Skeletal muscle cell (primary cell): ENCODE data around the gene UBA1.

ENCODE experiments used
- DNase-seq: peaks from one replicate; pipeline ENCODE4 v3.0.0-alpha.2; 2010; ENCODE audit warnings: low read depth
- H3K4me3 ChIP-seq: 2 replicates; pipeline ENCODE4 v1.5.1; 2011; ENCODE audit warnings: low read depth, mild to moderate bottlenecking, control low read depth, low read length, moderate library complexity

The UBA1 gene

DNA sequence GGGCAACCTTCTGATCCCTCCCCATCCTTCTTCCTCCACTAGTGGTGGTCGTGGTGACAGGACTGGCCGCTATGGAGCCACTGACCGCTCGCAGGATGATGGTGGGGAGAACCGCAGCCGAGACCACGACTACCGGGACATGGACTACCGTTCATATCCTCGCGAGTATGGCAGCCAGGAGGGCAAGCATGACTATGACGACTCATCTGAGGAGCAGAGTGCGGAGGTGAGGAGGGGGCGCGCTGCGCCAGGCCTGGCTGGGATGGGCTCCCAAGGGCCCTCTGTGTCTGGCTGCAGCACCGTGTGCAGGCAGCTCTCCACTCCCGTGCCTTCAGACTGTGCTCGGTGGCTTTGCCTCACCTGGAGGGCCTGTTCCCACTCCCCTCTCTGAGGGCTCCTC lies 24.4 kb upstream of the UBA1 start:
- no peak for DNase-seq
- H3K4me3 ChIP-seq: no peak overlapping the region

DNA sequence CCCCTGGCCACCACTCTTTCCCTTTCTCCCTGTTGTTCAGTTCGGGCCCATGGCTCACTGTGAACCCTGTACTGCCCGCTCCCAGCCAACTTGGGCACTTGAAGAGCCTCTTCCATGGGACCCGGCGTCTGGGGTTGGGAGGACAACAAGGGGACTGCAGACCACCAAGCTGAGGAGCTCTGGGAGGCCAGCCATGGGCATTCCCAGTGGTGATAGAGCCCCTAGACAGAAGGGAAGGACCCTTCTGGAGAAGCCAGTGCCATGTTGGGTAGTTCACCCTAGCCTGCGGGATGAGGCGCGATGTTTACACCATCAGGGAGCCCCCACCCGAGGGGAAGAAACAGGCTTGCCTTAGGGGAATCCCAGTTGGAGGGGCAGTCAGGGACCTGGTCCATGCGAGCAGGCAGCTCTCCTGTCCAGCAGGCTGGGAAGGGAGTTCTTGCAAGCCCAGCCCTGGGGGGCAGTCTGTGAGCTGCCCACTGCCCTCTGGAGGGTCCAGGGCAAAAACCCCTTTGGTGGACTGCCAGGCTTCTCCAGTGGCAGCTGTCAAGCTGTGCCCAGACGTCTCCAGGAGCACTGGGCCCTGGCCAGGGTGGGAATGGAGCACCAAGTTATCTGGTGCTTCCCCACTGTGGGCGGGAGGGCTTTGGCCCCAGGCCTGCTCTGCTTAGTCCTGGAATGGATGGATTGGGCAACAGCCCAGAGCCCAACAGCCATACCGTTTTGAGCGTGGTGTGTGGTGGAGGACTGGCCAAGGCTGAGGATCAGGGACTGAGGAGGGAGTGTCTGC lies 23.7 kb upstream of the UBA1 start:
- H3K4me3 ChIP-seq: no peak overlapping the region
- peak; percentile 22 for DNase-seq

DNA sequence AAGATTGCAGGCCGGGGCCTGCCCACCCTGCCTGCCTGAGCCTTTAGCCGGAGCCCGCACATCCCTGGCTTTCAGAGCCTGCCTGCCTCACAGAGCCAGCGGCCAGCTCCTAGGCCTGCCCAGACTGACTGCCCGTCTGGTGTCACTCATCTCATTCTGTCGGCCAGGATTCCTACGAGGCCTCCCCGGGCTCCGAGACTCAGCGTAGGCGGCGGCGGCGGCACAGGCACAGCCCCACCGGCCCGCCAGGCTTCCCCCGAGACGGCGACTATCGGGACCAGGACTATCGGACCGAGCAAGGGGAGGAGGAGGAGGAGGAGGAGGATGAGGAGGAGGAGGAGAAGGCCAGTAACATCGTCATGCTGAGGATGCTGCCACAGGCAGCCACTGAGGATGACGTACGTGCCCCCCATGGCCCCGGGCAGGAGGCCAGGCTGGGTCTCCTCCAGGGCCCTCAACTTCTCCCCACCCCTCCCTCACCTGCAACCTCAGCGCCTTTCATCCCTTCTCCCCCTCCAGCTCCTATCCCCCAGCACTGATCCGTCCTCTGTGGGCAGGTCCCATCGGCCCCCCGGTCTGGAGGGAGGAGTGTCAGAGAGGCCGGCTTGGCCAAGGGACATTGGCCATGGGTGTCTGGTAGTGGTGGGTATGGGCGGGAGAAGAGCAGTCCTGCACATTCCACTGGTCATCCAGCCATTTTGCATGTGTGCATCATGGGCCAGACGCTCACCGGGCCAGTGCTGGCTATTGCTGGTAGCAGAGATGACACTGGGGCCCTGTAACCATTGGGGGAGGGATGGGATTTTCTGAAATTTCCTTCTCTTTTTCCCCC lies 22.6 kb upstream of the UBA1 start:
- no peak for DNase-seq
- no peak overlapping the region for H3K4me3 ChIP-seq

DNA sequence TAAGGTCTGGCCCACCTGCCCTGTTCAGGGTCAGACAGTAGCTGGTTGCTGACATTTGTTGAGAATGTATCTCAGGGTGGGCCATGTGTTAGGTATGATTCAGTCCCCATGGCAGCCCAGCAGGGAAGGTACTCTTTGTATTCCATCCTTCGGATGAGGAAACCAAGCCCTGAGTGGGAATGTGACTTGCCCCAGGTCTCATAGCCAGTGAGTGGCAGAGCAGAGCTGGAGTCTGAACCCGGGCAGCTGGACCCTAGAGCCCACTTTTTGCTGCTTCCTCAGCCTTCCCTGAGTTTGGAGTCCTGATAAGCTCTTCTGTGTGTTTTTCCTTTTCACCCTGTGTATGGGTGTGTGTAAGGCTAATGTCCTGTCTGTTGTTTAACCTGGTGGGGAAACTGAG lies 21.6 kb upstream of the UBA1 start:
- no peak overlapping the region for H3K4me3 ChIP-seq
- no peak for DNase-seq

DNA sequence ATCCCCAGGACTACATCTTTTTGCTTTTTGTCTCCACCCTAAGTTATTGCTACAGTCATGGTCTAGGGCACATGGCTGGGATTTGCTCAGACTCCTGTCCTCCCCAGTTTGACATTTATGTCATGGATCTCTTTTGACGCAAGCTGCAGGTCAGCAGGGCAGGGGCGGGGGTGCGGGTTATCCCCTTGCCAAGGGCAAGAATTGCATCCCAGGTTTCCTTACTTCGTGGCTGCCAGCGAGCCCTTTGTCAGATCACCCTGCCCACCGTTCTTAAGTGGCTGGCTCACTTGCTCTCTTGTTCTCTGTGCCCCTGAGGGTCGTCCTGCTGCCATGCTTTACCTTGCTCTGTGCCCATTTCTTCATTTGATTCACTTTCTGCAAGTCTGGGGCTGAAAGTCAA lies 21.1 kb upstream of the UBA1 start:
- DNase-seq: no peak
- H3K4me3 ChIP-seq: no peak overlapping the region

DNA sequence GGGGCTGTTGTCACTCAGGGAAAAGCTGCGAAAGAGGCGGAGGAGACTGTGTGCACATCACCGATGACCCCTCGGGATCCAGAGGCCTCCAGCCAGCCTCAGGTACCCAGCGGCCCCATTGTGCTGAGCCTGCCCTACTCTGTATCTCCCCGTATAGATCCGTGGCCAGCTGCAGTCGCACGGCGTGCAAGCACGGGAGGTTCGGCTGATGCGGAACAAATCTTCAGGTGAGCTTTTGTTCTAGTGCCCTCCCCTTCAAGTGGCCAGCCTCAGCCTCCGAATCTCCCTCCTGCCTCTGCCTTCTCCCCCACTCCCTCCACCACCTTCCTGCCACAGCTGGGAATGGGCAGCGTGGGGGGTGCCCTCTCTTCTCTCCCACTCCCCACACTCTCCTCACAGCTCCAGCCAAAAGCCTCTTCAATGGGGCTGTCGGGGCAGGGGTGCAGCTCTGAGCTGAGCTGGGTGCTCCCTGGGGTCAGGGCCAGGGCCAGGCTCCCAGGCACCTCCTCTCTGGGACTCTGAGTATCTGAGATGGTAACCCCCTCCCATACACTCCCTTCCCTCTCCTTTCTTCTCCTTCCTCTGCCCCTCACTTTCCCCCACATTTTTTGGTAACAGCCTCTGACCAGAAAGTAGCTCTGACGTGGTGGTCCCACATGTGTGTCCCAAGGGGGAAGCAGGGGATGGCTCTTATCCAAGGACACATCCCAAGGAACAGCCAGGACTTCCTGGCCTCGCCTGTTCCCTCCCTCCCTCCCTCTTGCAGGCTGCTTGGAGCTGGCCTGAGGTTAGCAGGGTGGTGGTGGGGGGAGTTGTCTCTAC lies 20.4 kb upstream of the UBA1 start:
- no peak overlapping the region for H3K4me3 ChIP-seq

DNA sequence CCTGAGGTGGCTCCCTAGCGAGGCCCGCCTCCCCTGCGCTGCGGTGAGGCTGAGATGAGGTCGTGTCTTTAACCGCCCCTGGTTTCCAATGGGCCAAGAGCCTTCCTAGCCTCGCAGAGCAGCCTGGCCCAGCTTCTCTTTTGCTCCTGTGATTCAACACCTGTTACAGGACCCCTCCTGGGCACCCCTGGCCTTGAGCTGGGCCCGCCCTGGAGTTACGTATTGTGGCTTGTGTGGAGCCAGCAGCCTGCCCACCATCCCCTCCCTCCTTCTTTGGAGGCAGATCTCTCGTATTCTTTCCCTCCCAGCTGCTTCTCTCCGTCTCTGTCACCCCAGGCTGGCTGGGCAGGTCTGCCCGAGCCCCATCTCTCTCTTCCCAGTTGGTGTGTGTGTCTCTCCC lies 19.3 kb upstream of the UBA1 start:
- DNase-seq: no peak
- no peak overlapping the region for H3K4me3 ChIP-seq

More for the DNA sequence above, 20.4 kb upstream of the UBA1 start:
- no peak for DNase-seq

DNA sequence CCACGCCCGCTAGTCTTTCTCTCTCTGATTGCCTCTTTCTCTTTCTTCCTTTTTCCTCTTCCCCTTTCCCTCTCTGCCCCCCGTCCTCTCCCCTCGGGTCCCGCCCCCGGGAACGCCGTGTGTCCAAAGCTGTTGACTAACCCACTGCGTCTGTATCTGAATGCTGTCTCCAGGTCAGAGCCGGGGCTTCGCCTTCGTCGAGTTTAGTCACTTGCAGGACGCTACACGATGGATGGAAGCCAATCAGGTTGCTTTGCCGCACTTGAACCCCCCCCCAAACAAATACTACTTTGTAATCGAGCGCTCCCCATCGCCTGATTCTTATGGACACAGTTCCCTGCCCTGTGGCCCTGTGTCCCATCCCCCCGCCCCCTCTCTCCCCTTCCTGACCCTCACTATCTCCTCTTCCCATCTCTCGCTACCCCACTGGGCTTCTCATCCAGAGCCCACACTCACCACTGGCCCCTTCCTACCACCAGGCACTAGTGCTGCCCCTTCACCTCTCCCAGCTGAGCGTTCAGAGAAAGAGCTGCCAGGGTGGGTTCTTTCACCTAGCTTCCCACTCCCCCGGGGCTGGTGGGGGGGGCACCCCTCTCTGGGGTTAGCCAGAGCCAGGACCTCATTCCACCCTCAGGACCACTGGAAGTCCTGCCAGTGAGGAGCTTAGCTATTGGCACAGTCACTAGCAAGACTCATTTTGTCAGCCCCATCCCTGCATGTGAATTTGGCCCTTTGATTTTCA lies 18.6 kb upstream of the UBA1 start:
- no peak overlapping the region for H3K4me3 ChIP-seq
- DNase-seq: no peak

DNA sequence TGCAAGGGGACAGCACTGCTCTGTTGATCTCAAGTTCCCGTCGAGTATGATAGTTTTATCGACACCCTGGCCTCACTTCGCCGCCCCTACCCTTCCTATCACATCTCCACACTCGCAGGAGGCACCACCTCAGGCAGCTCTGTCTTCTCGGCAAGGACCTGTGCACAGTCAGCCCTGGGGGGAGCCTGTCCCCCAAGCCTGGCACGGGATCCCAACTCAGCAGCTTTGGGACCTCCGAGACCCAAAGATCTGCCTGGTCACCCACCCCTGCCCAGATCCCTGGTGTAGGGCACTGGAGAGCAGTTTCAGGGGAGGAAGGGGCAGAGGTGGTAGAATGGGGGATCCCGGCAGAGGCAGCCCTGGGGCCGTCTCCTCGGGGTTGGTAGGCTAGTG lies 18.0 kb upstream of the UBA1 start:
- H3K4me3 ChIP-seq: no peak overlapping the region

DNA sequence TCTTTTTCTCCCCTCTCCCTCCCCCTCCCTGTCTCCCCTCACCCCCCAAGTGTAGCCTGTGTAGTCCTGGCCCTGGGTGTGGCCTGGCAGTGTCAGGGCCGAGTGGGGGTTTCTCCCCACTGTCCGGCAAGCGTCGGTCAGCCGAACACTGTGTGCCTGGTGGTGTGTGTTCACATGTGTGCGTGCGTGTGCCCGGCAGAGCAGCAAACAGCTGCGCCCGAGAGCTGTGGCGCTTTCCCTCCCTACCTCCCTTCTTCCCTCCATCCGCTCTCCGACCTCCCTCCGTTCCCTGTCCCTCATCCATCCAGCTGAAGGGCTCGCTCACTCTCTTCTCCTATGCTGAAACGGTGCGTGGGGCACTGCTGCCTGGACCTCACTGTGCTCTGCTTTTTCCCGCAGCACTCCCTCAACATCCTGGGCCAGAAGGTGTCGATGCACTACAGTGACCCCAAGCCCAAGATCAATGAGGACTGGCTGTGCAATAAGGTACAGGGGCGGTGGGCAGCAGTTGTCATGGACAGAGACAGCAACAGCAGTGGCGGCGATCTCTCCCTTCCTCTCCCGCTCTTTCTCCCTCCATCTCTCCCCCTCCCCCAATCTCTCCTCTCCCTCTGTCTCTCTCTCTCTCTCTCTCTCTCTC lies 17.4 kb upstream of the UBA1 start:
- DNase-seq: no peak
- no peak overlapping the region for H3K4me3 ChIP-seq

More for the DNA sequence above, 18.0 kb upstream of the UBA1 start:
- DNase-seq: no peak

DNA sequence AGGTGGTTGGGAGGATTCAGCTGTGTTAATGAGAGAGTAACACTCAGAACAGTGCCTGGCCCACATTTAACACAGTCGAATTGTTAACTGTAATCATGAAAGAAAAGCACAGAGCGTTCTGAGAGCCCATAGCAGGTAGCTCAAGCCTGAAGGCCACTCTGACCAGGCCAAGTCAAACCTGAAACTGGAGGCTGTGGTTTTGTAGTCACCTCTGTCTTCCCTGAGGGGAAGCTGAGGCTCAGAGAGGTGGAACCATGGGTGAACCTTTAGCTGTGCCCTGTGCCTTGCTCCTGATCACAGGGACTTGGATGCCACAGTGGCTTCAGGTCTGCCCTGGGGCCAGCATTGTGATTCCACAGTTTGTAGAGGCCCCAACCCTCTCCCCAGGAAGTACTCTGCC lies 16.6 kb upstream of the UBA1 start:
- no peak for DNase-seq
- H3K4me3 ChIP-seq: no peak overlapping the region

DNA sequence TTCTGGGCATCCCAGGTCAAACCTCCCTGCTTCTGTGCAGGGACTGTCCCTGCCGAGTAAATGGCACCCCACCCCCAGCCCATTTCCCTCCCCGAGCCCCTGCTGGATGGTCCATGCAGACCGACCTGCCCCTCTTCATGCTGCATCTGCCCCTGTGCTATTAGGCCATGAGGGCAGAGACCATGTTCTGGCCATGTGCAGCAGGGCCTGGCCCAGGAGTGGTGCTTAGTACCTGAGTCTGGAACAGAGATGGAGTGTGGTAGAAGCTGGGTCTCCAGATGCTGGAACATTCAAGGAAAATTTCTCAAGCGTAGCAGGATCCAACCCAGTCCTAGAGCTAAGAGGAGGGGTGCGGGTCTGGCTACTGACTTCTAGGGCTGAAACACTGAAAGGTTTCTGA lies 15.3 kb upstream of the UBA1 start:
- no peak overlapping the region for H3K4me3 ChIP-seq
- no peak for DNase-seq

DNA sequence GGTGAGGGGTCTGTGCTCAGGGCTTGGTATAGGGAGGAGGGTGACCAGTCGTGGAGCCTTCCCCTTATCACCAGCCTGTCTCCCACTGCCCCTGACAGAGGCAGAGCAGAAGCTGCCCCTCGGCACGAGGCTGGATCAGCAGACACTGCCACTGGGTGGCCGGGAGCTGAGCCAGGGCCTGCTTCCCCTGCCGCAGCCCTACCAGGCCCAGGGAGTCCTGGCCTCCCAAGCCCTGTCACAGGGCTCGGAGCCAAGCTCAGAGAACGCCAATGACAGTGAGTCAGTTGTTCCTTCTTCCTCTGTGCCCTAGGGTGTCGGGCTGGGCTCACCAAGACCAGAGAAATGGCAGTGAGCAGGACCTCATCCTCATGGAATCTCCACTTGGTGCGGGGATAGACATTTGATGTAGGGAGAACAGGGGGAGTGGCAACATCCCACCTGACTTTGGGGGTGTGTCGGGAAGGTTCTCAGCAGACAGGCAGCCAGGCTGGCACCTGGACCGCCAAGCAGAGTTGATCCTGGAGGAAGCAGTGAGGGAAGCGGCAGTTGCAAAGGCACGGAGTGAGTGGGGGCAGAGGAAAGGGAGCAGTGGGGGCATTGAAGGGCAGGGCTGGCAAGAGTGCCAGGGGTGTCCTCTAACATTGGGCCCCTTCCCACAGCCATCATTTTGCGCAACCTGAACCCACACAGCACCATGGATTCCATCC lies 14.3 kb upstream of the UBA1 start:
- no peak overlapping the region for H3K4me3 ChIP-seq
- DNase-seq: no peak

DNA sequence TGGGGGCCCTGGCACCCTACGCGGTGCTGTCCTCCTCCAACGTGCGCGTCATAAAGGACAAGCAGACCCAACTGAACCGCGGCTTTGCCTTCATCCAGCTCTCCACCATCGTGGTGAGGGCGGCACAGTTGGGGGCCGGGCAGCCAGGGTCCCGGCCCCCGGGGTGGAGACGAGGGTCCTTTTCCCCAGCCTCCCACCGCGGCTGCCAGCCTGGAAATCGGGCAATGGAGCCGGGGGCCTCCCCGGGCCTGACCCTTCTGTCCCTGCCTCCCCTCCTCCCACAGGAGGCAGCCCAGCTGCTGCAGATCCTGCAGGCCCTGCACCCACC lies 13.7 kb upstream of the UBA1 start:
- no peak for DNase-seq

DNA sequence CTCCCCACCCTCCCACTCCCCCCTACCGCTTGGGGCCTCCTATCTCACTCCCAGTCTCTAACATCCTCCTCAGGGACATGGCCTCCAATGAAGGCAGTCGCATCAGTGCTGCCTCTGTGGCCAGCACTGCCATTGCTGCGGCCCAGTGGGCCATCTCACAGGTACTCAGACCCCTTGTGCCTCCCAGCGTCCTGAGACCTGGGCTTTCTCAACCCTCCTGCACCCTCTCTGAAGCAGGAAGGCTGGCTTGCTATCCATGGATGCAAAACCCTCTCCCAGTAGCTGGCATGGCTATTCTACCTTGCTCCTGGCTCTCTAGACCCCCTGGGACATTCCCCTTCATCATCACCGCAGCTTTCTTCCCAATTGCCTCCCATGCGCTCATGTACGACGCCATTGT lies 13.3 kb upstream of the UBA1 start:
- DNase-seq: no peak
- no peak overlapping the region for H3K4me3 ChIP-seq

More for the DNA sequence above, 13.7 kb upstream of the UBA1 start:
- H3K4me3 ChIP-seq: no peak overlapping the region

DNA sequence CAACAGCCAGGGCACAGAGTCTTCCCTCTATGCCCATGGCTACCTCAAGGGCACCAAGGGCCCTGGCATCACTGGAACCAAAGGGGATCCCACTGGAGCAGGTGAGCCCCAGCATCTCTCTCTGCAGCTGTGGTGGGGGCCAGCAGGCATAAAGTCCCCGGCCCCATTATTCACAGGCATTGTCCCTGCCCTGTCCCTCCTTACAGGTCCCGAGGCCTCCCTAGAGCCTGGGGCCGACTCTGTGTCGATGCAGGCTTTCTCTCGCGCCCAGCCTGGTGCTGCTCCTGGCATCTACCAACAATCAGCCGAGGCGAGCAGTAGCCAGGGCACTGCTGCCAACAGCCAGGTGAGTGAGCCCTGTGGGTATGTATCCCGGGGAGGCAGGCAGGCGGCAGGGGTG lies 12.3 kb upstream of the UBA1 start:
- DNase-seq: no peak
- H3K4me3 ChIP-seq: no peak overlapping the region

DNA sequence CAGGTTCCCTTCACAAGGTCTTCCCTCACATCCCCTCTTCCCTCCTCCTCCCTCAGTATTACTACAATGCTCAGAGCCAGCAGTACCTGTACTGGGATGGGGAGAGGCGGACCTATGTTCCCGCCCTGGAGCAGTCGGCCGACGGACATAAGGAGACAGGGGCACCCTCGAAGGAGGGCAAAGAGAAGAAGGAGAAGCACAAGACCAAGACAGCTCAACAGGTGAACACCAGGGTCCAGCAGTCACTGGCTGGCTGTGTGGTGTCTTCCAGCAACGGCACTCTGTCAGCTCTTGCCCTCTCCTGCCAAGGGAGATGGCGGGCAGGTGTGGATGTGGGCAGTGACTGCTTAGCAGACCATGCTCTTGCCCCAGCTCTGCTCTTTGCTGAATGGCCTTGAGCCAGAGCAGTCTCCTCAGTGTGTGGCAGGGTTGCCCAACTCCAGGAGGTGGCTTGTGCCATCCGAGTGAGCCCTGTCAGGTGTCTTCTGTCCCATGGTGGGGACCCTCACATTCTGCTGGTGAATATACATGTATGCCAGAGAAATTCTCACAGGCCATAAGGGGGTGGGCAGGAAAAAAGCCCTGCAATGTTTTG lies 11.4 kb upstream of the UBA1 start:
- no peak for DNase-seq
- no peak overlapping the region for H3K4me3 ChIP-seq

DNA sequence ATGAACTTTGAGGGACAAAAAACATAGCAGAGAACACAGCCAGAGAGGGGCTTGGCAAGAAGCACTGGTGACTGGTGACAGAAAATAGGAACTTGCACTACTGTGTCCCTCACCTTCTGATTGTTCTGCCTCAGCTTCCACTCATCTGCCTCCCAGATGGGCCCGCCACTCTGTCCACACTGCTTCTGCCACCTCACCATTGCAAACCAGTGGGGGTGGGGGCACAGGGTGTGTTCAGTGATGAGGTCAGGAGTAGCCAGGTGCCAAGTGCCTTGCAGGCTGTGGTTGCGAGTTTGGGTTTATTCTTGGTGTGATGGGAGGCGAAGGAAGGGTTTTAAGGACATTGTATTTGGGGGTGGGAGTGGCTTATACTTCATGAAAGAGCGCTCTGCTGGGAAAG lies 9.1 kb upstream of the UBA1 start:
- DNase-seq: no peak
- H3K4me3 ChIP-seq: no peak overlapping the region
